IMR-90 (cell line): ENCODE measurements around the gene HSF2BP. TPM values are rescaled to one million over a fixed set of nuclear protein-coding genes. Genes with fewer than 3 reads are reported as not detected.
A peak's percentile ranks its signal among the peaks of the same experiment; 100 is the strongest.

Experiments
- ATAC-seq: fragments of 200-7000 bp; cut with Tn5 transposase; 2 replicates; pipeline ENCODE4 v1.9.1; 2020; ENCODE audit warnings: low read depth, mild to moderate bottlenecking, moderate library complexity
- BruUV-seq: library from RNA; stranded (reverse); fragments of 400-500 nt; replicated peaks from 2 replicates; lab custom pipeline; 2021; lab: Mats Ljungman, UMichigan
- CTCF ChIA-PET: fragments of 300-600 bp; formaldehyde crosslinking; extraction: SDS; loops from one replicate; lab custom pipeline; 2021; ENCODE audit warnings: antibody characterized with exemption; lab: Yijun Ruan, JAX
- POLR2A ChIA-PET: fragments of 300-600 bp; sonication (Branson Sonifier 250); formaldehyde crosslinking; loops from one replicate; lab custom pipeline; 2022; ENCODE audit warnings: antibody characterized with exemption; ENCODE audit not compliant: unreplicated experiment; lab: Charles Lee
- DNase-seq: peaks from one replicate; pipeline ENCODE4 v3.0.0; 2013
- H2AFZ ChIP-seq: replicated peaks from 2 replicates; pipeline ENCODE3; 2013; ENCODE audit warnings: low read length, mild to moderate bottlenecking; ENCODE audit not compliant: poor library complexity
- H2AK5ac ChIP-seq: 2 replicates; pipeline ENCODE4 v1.6.1; 2013; ENCODE audit warnings: low read depth, low read length, inconsistent platforms
- H2AK9ac ChIP-seq: replicated peaks from 2 replicates; pipeline ENCODE3; 2013; ENCODE audit warnings: mild to moderate bottlenecking, low read depth, low read length, moderate library complexity; ENCODE audit not compliant: poor library complexity
- H2BK120ac ChIP-seq: 2 replicates; pipeline ENCODE4 v1.6.1; 2013; ENCODE audit warnings: low read depth, low read length, inconsistent platforms
- H2BK15ac ChIP-seq: 3 replicates; pipeline ENCODE4 v1.6.1; 2013; ENCODE audit warnings: low read depth, low read length, inconsistent platforms
- H2BK20ac ChIP-seq: 2 replicates; pipeline ENCODE4 v1.6.1; 2013; ENCODE audit warnings: low read depth, mild to moderate bottlenecking, inconsistent platforms, low read length, moderate library complexity
- H2BK5ac ChIP-seq: 2 replicates; pipeline ENCODE4 v1.6.1; 2013; ENCODE audit warnings: mild to moderate bottlenecking, low read depth, low read length, inconsistent platforms; ENCODE audit not compliant: poor library complexity, severe bottlenecking
- H3K14ac ChIP-seq: replicated peaks from 2 replicates; pipeline ENCODE4 v1.6.1; 2013; ENCODE audit warnings: low read depth, low read length, inconsistent platforms
- H3K18ac ChIP-seq: 2 replicates; pipeline ENCODE4 v1.6.1; 2013; ENCODE audit warnings: low read depth, low read length, control low read depth
- H3K23ac ChIP-seq: 2 replicates; pipeline ENCODE4 v1.6.1; 2013; ENCODE audit warnings: low read depth, low read length, inconsistent platforms
- H3K27ac ChIP-seq: 2 replicates; pipeline ENCODE4 v1.5.1; 2013; ENCODE audit warnings: mild to moderate bottlenecking, control low read depth, low read length; ENCODE audit not compliant: insufficient read depth
- H3K27me3 ChIP-seq: 2 replicates; pipeline ENCODE4 v1.6.1; 2013; ENCODE audit warnings: low read length; ENCODE audit not compliant: control insufficient read depth, insufficient read depth
- H3K36me3 ChIP-seq: 2 replicates; pipeline ENCODE4 v1.6.1; 2013; ENCODE audit warnings: low read length, mixed read lengths; ENCODE audit not compliant: control insufficient read depth, insufficient read depth
- H3K4ac ChIP-seq: 2 replicates; pipeline ENCODE4 v1.6.1; 2013; ENCODE audit warnings: low read depth, low read length, inconsistent platforms
- H3K4me1 ChIP-seq: 2 replicates; pipeline ENCODE4 v1.6.1; 2013; ENCODE audit warnings: low read length, mixed read lengths; ENCODE audit not compliant: control insufficient read depth, insufficient read depth
- H3K4me2 ChIP-seq: 2 replicates; pipeline ENCODE4 v1.6.1; 2013; ENCODE audit warnings: low read depth, mild to moderate bottlenecking, control low read depth, low read length, moderate library complexity
- H3K4me3 ChIP-seq: 2 replicates; pipeline ENCODE4 v1.5.1; 2013; ENCODE audit warnings: low read depth, mild to moderate bottlenecking, control low read depth, low read length, moderate library complexity; ENCODE audit not compliant: insufficient read depth
- H3K56ac ChIP-seq: 2 replicates; pipeline ENCODE4 v1.6.1; 2013; ENCODE audit warnings: low read length, inconsistent platforms; ENCODE audit not compliant: insufficient read depth; ENCODE audit errors: extremely low read depth
- H3K79me1 ChIP-seq, 2 experiments: 2 replicates each; pipeline ENCODE4 v1.6.1; 2013; ENCODE audit warnings: low read length in 2 of 2, inconsistent platforms in 1 of 2, low read depth in 1 of 2
- H3K9ac ChIP-seq: 2 replicates; pipeline ENCODE4 v1.6.1; 2013; ENCODE audit warnings: low read depth, low read length, control low read depth
- H3K9me1 ChIP-seq: 2 replicates; pipeline ENCODE4 v1.6.1; 2013; ENCODE audit warnings: low read length, inconsistent platforms; ENCODE audit not compliant: insufficient read depth
- H3K9me3 ChIP-seq: 2 replicates; pipeline ENCODE4 v1.6.1; 2013; ENCODE audit warnings: low read length; ENCODE audit not compliant: control insufficient read depth, insufficient read depth
- H4K20me1 ChIP-seq: 2 replicates; pipeline ENCODE4 v1.6.1; 2013; ENCODE audit warnings: low read length, inconsistent platforms; ENCODE audit not compliant: insufficient read depth
- H4K5ac ChIP-seq: 2 replicates; pipeline ENCODE4 v1.6.1; 2013; ENCODE audit warnings: mild to moderate bottlenecking, low read depth, low read length, control low read depth
- H4K8ac ChIP-seq, 2 experiments: 2 replicates each; pipeline ENCODE4 v1.6.1; 2013; ENCODE audit warnings: low read depth in 2 of 2, low read length in 2 of 2, control low read depth in 1 of 2, inconsistent platforms in 1 of 2
- H4K91ac ChIP-seq: 2 replicates; pipeline ENCODE4 v1.6.1; 2013; ENCODE audit warnings: low read depth, low read length, inconsistent platforms; ENCODE audit not compliant: insufficient read depth
- BHLHE40 ChIP-seq: fragments of 150-350 bp; IDR thresholded peaks from 2 replicates; pipeline ENCODE4 v1.6.1; 2016; ENCODE audit warnings: mild to moderate bottlenecking, low read depth, low read length
- CEBPB ChIP-seq: IDR thresholded peaks from 2 replicates; pipeline ENCODE4 v1.6.1; 2012; ENCODE audit warnings: low read depth, low read length, improper control_type of control experiment
- CHD1 ChIP-seq: IDR thresholded peaks from 2 replicates; pipeline ENCODE4 v1.6.1; 2012; ENCODE audit warnings: low read depth, low read length, improper control_type of control experiment
- CTCF ChIP-seq: conservative IDR thresholded peaks from 2 replicates; pipeline ENCODE4 v1.5.1; 2012; ENCODE audit warnings: mild to moderate bottlenecking, low read depth, low read length, improper control_type of control experiment
- FOS ChIP-seq: fragments of 150-350 bp; IDR thresholded peaks from 2 replicates; pipeline ENCODE4 v1.6.1; 2016; ENCODE audit warnings: low read depth, low read length
- MAFK ChIP-seq: IDR thresholded peaks from 2 replicates; pipeline ENCODE4 v1.6.1; 2012; ENCODE audit warnings: low read depth, low read length, improper control_type of control experiment
- MAZ ChIP-seq: IDR thresholded peaks from 2 replicates; pipeline ENCODE4 v1.6.1; 2012; ENCODE audit warnings: low read depth, mild to moderate bottlenecking, low read length, improper control_type of control experiment, moderate library complexity, borderline replicate concordance
- MXI1 ChIP-seq: IDR thresholded peaks from 2 replicates; pipeline ENCODE4 v1.6.1; 2012; ENCODE audit warnings: low read depth, mild to moderate bottlenecking, low read length, moderate library complexity, borderline replicate concordance
- NFE2L2 ChIP-seq: fragments of 150-350 bp; IDR thresholded peaks from 2 replicates; pipeline ENCODE4 v1.6.1; 2016; ENCODE audit warnings: low read depth, mild to moderate bottlenecking, low read length
- POLR2A ChIP-seq: IDR thresholded peaks from 2 replicates; pipeline ENCODE4 v1.6.1; 2012; ENCODE audit warnings: mild to moderate bottlenecking, low read depth, low read length
- RAD21 ChIP-seq: IDR thresholded peaks from 2 replicates; pipeline ENCODE4 v1.6.1; 2012; ENCODE audit warnings: low read length, improper control_type of control experiment
- RFX5 ChIP-seq: IDR thresholded peaks from 2 replicates; pipeline ENCODE4 v1.8.0; 2012; ENCODE audit warnings: low read depth, mild to moderate bottlenecking, low read length, moderate library complexity
- SMC3 ChIP-seq: fragments of 150-350 bp; IDR thresholded peaks from 2 replicates; pipeline ENCODE4 v1.6.1; 2016; ENCODE audit warnings: low read depth, mild to moderate bottlenecking, antibody characterized with exemption, low read length, moderate library complexity
- USF2 ChIP-seq: fragments of 150-350 bp; IDR thresholded peaks from 2 replicates; pipeline ENCODE4 v1.6.1; 2017; ENCODE audit warnings: mild to moderate bottlenecking, antibody characterized with exemption, low read length, low read depth
- WGBS, 2 experiments: methylation state at CpG; one replicate each; pipeline versions ENCODE4 v1.1.5 to v1.1.7; 2013; ENCODE audit warnings: missing lambda C conversion rate in 2 of 2; ENCODE audit not compliant: insufficient read length in 1 of 2; ENCODE audit errors: extremely low coverage in 2 of 2; 5-methylcytosine and 5-hydroxymethylcytosine counted together
- dilution Hi-C: fragments of 300-500 bp; cut with HindIII; formaldehyde crosslinking; loops from one replicate; pipeline ENCODE4 v1.14.3; 2018; ENCODE audit warnings: low sequenced_read_pairs; ENCODE audit not compliant: unreplicated experiment
- in situ Hi-C: fragments of 300-500 bp; cut with MboI; formaldehyde crosslinking; loops from 3 replicates; pipeline ENCODE4 v1.14.3; 2019; ENCODE audit warnings: low sequenced_read_pairs, inconsistent platforms, mixed read lengths
- intact Hi-C: fragments of 100-400 bp; cut with micrococcal nuclease; formaldehyde crosslinking; loops from 2 replicates; pipeline ENCODE4 v1.10.0; 2022
- polyA plus RNA-seq, 3 experiments: library from polyadenylated mRNA; depleted of rRNA; stranded (reverse); fragments of >200 nt; gene quantifications; 2 replicates each; pipeline ENCODE4 v1.2.3, GENCODE V29; 2012; ENCODE audit warnings: low replicate concordance in 1 of 3
- total RNA-seq: library from RNA; depleted of rRNA; stranded (reverse); fragments of >200 nt; gene quantifications from 2 replicates; pipeline ENCODE4 v1.2.3, GENCODE V29; 2012

Gene HSF2BP
- total and polyA plus RNA-seq, 2 of the 4 experiments (the other 2 are of a cell fraction): 0.87 to 0.90 TPM

GRCh38 chr21:43609501-43610340, 49.6 kb downstream of the HSF2BP start:
- Histone ChIP-seq H4K8ac (peak overlapping the region; percentile 50 to 71; a peak in 3 of 4 replicates), H3K4me3 (no peak overlapping the region), H3K4me2 (no peak overlapping the region), H3K18ac (peak overlapping the region; percentile 48), H2BK5ac (peak overlapping the region; percentile 4), H2AK9ac (no peak overlapping the region), H3K14ac (peak overlapping the region; percentile 58), H2AK5ac (peak overlapping the region; percentile 69), H3K79me1 (peaks cover 0 to 2% of the 10 kb centered on the region in 2 experiments; a peak in 1 of 4 replicates), H3K27ac (no peak overlapping the region), H2BK120ac (peak overlapping the region; percentile 73), H3K56ac (0 out of 2 replicates have a peak overlapping the region, but pooled peaks have one; percentile 30), H3K23ac (peak overlapping the region; percentile 53), H4K20me1 (no peaks in the 10 kb centered on the region), H3K9me3 (no peaks in the 10 kb centered on the region), H2AFZ (peak overlapping the region; percentile 57), H3K9me1 (peaks cover 21% of the 10 kb centered on the region), H2BK20ac (peak overlapping the region; percentile 83), H2BK15ac (peak overlapping the region; percentile 64; the same call in 2 of the 3 replicates), H4K5ac (peak overlapping the region; percentile 35; the same call in 1 of the 2 replicates), H3K9ac (peak overlapping the region; percentile 16; the same call in 1 of the 2 replicates), H3K36me3 (no peaks in the 10 kb centered on the region), H4K91ac (peak overlapping the region; percentile 77), H3K4ac (peak overlapping the region; percentile 74), H3K4me1 (peaks cover 23% of the 10 kb centered on the region), H3K27me3 (no peaks in the 10 kb centered on the region)
- ChIA-PET CTCF (no interaction called here), POLR2A (no interaction called here)
- in situ Hi-C loops: loop anchor here (5.0 kb wide), 1 partner anchor 33 kb away; no protein-coding TSS in a partner anchor
- peak; percentile 88 for DNase-seq
- ATAC-seq: peak; percentile 33
- WGBS, 2 experiments: no CpG with 5 or more reads among the region's 8 CpGs
- dilution Hi-C loops: no loop called here
- intact Hi-C loops: no loop called here
- no TSS peak for BruUV-seq
- TF ChIP-seq MXI1: no peak; the same call in 1 of the 2 replicates
- TF ChIP-seq RAD21: no peak
- no peak for TF ChIP-seq USF2
- TF ChIP-seq NFE2L2: no peak
- TF ChIP-seq SMC3: no peak
- TF ChIP-seq FOS: no peak
- TF ChIP-seq RFX5: no peak
- TF ChIP-seq CHD1: no peak
- TF ChIP-seq POLR2A: no peak
- no peak for TF ChIP-seq CTCF
- TF ChIP-seq BHLHE40: no peak
- no peak for TF ChIP-seq MAFK
- no peak for TF ChIP-seq CEBPB
- TF ChIP-seq MAZ: no peak
